Measurements from ENCODE around the gene PSG1. TPM values are rescaled to one million over a fixed set of nuclear protein-coding genes. Genes with fewer than 3 reads are reported as not detected.
"Not testable (repeated sequence)": the region's sequence is repeated elsewhere in the genome, so short reads cannot be mapped to it uniquely, and the experiment has no call there.

PSG1 gene
- total RNA-seq: under 1 TPM in 2 of 5 experiments, not detected in 3; 0.37 to 0.64 TPM
- polyA plus RNA-seq: not detected
- not detected for total RNA-seq

DNA sequence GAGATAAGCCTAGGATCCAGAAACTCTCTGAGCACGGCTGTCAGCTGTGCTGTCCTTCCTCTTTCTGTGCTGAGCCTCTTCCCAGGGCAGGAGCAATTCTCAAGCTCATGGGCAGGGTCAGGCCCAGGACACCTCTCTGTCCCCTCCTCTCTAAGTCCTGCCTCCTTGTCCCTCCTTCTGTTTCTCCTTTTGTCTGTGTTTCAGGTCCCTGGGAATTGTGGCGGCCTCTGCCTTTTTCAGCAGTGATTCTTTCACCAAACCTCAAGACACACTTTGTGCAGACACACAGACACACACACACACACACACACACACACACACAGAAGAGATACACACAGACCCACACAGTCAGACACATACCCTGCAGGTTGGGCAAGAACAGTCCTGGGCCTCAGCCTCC, at the start of gene PSG1:
Gene PSG1 (minus strand): TSS at position 101 of the 400 bp plus-strand sequence. CDS start 132 bp downstream, outside the sequence.
- POLR2A ChIA-PET: no interaction called here
- DNase-seq (no peak), ATAC-seq (no peak)
- Mint-ChIP-seq H3K27me3 (peaks cover 0 to 41% (median 19%) of the 10 kb centered on the region in 5 donors), H3K4me3 (no peak within 1 kb of the TSS), H3K9me3 (peaks cover 0 to 4% (median 0%) of the 10 kb centered on the region in 11 donors), H3K4me1 (no peaks in the 10 kb centered on the region), H3K27ac (no peak within 1 kb of the TSS), H3K36me3 (no peaks in the 10 kb centered on the region)
- intact Hi-C loops (cut with micrococcal nuclease): no loop called here
- Histone ChIP-seq H3K27me3 (ENCODE audit: control insufficient read depth in 2 of 2, insufficient read depth in 2 of 2, low read length in 2 of 2) (no peaks in the 10 kb centered on the region), H3K9me3 (ENCODE audit: control insufficient read depth in 2 of 3, low read length in 3 of 3) (no peaks in the 10 kb centered on the region), H3K4me3 (ENCODE audit: low read length) (no peak within 1 kb of the TSS), H3K4me1 (ENCODE audit: control insufficient read depth in 2 of 2, insufficient read depth in 2 of 2, low read length in 2 of 2) (no peaks in the 10 kb centered on the region), H3K36me3 (ENCODE audit: control insufficient read depth in 2 of 3, insufficient read depth in 3 of 3, low read length in 3 of 3) (no peaks in the 10 kb centered on the region), H3K27ac (ENCODE audit: low read depth, low read length) (no peak within 1 kb of the TSS)
- CTCF ChIA-PET: no interaction called here

DNA sequence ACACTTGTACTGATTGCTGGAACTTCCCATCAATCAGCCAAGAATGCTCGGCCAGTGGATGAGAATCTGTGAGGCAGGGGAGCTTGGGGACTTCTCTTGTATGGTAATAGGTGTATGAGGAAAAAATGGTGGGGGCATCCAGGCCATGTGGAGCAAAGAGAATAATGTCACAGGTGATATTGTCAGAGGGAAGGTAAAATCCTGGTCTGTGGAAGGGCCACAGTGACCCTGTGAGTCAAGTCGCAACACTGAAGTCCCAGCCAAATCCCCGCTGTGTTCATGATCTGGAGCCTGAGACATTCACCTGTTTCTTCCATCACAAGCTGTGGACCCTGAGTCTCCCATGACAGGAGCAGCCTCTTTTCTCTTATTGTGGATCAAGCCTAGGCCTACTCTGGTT, 49.4 kb upstream of the PSG1 start:
- Mint-ChIP-seq H3K9me3 (no peaks in the 10 kb centered on the region), H3K4me1 (no peaks in the 10 kb centered on the region), H3K36me3 (no peaks in the 10 kb centered on the region), H3K27me3 (peaks cover 0 to 38% (median 27%) of the 10 kb centered on the region in 5 donors), H3K4me3 (no peak overlapping the region), H3K27ac (no peak overlapping the region)
- no peak for ATAC-seq
- Histone ChIP-seq H3K27me3 (ENCODE audit: control insufficient read depth in 2 of 2, insufficient read depth in 2 of 2, low read length in 2 of 2) (no peaks in the 10 kb centered on the region), H3K36me3 (ENCODE audit: control insufficient read depth in 2 of 3, insufficient read depth in 3 of 3, low read length in 3 of 3) (no peaks in the 10 kb centered on the region), H3K27ac (ENCODE audit: low read depth, low read length) (no peak overlapping the region), H3K4me1 (ENCODE audit: control insufficient read depth in 2 of 2, insufficient read depth in 2 of 2, low read length in 2 of 2) (no peaks in the 10 kb centered on the region), H3K4me3 (ENCODE audit: low read length) (no peak overlapping the region), H3K9me3 (ENCODE audit: control insufficient read depth in 2 of 3, low read length in 3 of 3) (no peaks in the 10 kb centered on the region)
- intact Hi-C loops (cut with micrococcal nuclease): no loop called here
- no peak for DNase-seq
- ChIA-PET POLR2A (no interaction called here), CTCF (no interaction called here)

DNA sequence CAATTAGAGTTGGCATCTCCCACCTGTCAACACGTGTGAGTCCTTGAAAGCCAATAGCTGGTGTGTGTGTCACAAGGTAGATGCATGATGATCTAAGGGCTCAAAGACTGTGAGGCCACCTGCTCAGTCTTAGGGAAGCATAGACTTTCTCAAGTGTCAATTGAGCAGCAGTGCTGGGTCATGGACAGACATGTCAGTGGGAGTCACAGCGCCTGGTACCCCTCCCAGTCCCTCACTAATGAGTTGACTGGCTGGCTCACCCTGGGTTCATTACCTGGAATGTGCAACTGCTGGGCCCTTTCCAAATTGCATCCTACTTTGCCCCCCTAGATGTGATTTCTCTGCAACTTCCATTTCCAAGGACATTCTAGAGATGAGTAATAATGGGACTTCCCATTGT, 47.3 kb upstream of the PSG1 start:
- Histone ChIP-seq H3K36me3 (ENCODE audit: control insufficient read depth in 2 of 3, insufficient read depth in 3 of 3, low read length in 3 of 3) (no peaks in the 10 kb centered on the region), H3K27me3 (ENCODE audit: control insufficient read depth in 2 of 2, insufficient read depth in 2 of 2, low read length in 2 of 2) (no peaks in the 10 kb centered on the region), H3K4me3 (ENCODE audit: low read length) (no peak overlapping the region), H3K4me1 (ENCODE audit: control insufficient read depth in 2 of 2, insufficient read depth in 2 of 2, low read length in 2 of 2) (no peaks in the 10 kb centered on the region), H3K9me3 (ENCODE audit: control insufficient read depth in 2 of 3, low read length in 3 of 3) (no peaks in the 10 kb centered on the region), H3K27ac (ENCODE audit: low read depth, low read length) (no peak overlapping the region)
- no peak overlapping the region for H3K27ac Mint-ChIP-seq
- H3K9me3 Mint-ChIP-seq: peaks cover 0 to 3% (median 0%) of the 10 kb centered on the region in 11 donors
- ChIA-PET CTCF (no interaction called here), POLR2A (no interaction called here)
- DNase-seq: no peak
- no peaks in the 10 kb centered on the region for H3K36me3 Mint-ChIP-seq
- no peak for ATAC-seq
- no peak overlapping the region for H3K4me3 Mint-ChIP-seq
- no peaks in the 10 kb centered on the region for H3K4me1 Mint-ChIP-seq
- intact Hi-C loops (cut with micrococcal nuclease): no loop called here
- H3K27me3 Mint-ChIP-seq: peaks cover 0 to 48% (median 36%) of the 10 kb centered on the region in 5 donors

DNA sequence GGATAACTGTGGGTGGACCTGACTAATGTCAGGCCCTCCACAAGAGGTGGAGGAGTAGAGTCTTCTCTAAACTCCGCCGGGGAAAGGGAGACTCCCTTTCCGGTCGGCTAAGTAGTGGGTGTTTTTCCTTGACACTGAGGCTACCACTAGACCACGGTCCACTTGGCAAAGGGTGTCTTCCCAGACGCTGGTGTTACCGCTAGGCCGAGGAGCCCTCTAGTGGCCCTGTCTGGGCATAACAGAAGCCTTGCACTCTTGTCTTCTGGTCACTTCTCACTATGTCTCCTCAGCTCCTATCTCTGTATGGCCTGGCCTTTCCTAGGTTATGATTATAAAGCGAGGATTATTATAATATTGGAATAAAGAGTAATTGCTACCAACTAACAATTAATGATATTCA, 43.6 kb upstream of the PSG1 start:
- H3K4me3 ChIP-seq (ENCODE audit: low read length); H3K4me3 Mint-ChIP-seq; H3K27ac Mint-ChIP-seq; H3K27ac ChIP-seq (ENCODE audit: low read depth, low read length); CTCF ChIA-PET; DNase-seq; intact Hi-C loops (cut with micrococcal nuclease); H3K9me3 ChIP-seq (ENCODE audit: control insufficient read depth in 2 of 3, low read length in 3 of 3); H3K36me3 ChIP-seq (ENCODE audit: control insufficient read depth in 2 of 3, insufficient read depth in 3 of 3, low read length in 3 of 3); POLR2A ChIA-PET; H3K4me1 ChIP-seq (ENCODE audit: control insufficient read depth in 2 of 2, insufficient read depth in 2 of 2, low read length in 2 of 2); H3K9me3 Mint-ChIP-seq; ATAC-seq; H3K27me3 ChIP-seq (ENCODE audit: control insufficient read depth in 2 of 2, insufficient read depth in 2 of 2, low read length in 2 of 2); H3K36me3 Mint-ChIP-seq; H3K4me1 Mint-ChIP-seq: not testable (repeated sequence)
- peaks cover 0 to 48% (median 37%) of the 10 kb centered on the region in 5 donors for H3K27me3 Mint-ChIP-seq

DNA sequence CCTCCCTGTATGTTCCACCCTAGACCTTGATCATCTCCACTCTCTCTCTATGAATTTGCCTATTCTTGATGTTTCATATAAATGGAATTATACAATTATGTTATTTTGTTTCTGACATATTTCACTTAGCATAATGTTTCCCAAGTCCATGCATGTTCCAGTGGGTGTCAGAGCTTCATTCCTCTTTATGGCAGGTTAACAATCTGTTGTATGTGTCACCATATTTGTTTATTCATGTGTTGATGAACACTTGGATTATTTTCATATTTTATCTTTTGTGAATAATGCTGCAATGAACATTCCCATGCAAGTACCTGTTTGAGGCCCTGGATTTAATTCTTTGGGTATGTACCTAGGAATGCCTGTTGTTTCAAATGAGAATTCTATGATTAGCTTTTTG, 41.5 kb upstream of the PSG1 start:
- POLR2A ChIA-PET; H3K4me1 ChIP-seq (ENCODE audit: control insufficient read depth in 2 of 2, insufficient read depth in 2 of 2, low read length in 2 of 2); H3K9me3 Mint-ChIP-seq; H3K36me3 ChIP-seq (ENCODE audit: control insufficient read depth in 2 of 3, insufficient read depth in 3 of 3, low read length in 3 of 3); H3K4me3 ChIP-seq (ENCODE audit: low read length); H3K9me3 ChIP-seq (ENCODE audit: control insufficient read depth in 2 of 3, low read length in 3 of 3); CTCF ChIA-PET; H3K4me3 Mint-ChIP-seq; H3K27ac Mint-ChIP-seq; H3K4me1 Mint-ChIP-seq; H3K27ac ChIP-seq (ENCODE audit: low read depth, low read length); H3K27me3 ChIP-seq (ENCODE audit: control insufficient read depth in 2 of 2, insufficient read depth in 2 of 2, low read length in 2 of 2); DNase-seq; ATAC-seq; H3K36me3 Mint-ChIP-seq; intact Hi-C loops (cut with micrococcal nuclease): not testable (repeated sequence)
- H3K27me3 Mint-ChIP-seq: peaks cover 0 to 34% (median 21%) of the 10 kb centered on the region in 5 donors

DNA sequence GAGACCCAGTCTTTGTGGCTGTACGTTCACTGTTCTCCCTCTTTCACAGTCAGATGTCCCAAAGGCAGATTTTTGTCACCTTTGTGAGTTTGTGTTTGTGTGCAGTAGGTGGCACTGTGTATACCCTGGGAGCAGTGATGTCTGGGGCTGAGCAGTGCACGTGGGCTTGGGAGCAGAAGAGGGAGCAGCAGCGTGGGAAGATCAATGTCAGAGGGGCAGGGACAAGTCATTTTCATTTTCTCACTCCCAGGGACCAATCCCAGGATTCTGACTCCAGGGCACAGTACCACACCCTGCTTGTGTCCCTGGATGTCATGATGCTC, 40.2 kb upstream of the PSG1 start:
- Histone ChIP-seq H3K36me3 (ENCODE audit: control insufficient read depth in 2 of 3, insufficient read depth in 3 of 3, low read length in 3 of 3) (no peaks in the 10 kb centered on the region), H3K9me3 (ENCODE audit: control insufficient read depth in 2 of 3, low read length in 3 of 3) (no peaks in the 10 kb centered on the region), H3K27ac (ENCODE audit: low read depth, low read length) (no peak overlapping the region), H3K4me3 (ENCODE audit: low read length) (no peak overlapping the region), H3K27me3 (ENCODE audit: control insufficient read depth in 2 of 2, insufficient read depth in 2 of 2, low read length in 2 of 2) (no peaks in the 10 kb centered on the region), H3K4me1 (ENCODE audit: control insufficient read depth in 2 of 2, insufficient read depth in 2 of 2, low read length in 2 of 2) (no peaks in the 10 kb centered on the region)
- no peak for ATAC-seq
- no peak overlapping the region for H3K27ac Mint-ChIP-seq
- peaks cover 0 to 3% (median 0%) of the 10 kb centered on the region in 11 donors for H3K9me3 Mint-ChIP-seq
- CTCF ChIA-PET: no interaction called here
- no peaks in the 10 kb centered on the region for H3K36me3 Mint-ChIP-seq
- no peak overlapping the region for H3K4me3 Mint-ChIP-seq
- intact Hi-C loops (cut with micrococcal nuclease): no loop called here
- H3K4me1 Mint-ChIP-seq: no peaks in the 10 kb centered on the region
- no peak for DNase-seq
- H3K27me3 Mint-ChIP-seq: peaks cover 0 to 32% (median 15%) of the 10 kb centered on the region in 5 donors
- POLR2A ChIA-PET: no interaction called here

DNA sequence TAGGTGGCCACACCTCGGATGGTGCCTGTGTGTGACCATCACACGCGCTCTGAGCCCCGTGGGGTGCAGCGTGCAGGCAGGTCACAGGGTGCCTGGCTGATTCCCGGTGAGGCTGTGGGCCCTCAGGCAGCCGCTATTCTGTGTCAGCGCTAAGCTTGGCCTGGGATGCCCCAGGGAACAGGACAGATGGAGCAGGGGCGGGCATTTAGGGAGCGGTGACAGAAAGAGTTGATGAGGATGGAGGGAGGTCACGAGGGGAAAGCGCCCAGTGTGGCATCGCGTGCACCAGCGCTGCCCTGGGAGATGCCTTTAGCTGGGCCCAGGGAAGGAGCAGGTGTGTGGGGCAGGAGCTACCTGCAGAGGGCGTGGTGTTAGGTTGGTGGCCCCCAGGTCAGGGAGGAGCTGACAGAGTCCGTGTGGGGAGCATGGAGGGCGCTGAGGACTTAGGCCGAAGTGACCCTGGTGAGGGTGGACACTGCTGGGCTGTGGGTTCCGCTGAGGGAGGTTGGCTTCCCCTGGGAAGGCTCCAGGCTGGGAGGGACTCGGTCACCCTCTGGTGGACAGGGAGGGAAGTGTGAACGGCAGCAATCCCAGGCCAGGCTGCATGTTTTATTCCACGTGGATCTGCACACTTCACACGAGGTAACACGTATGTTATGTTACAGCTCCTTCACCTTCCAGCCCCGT, 39.7 kb upstream of the PSG1 start:
- CTCF ChIA-PET; H3K4me3 Mint-ChIP-seq; H3K9me3 ChIP-seq (ENCODE audit: control insufficient read depth in 2 of 3, low read length in 3 of 3); H3K4me1 Mint-ChIP-seq; DNase-seq; H3K9me3 Mint-ChIP-seq; H3K4me3 ChIP-seq (ENCODE audit: low read length); ATAC-seq; H3K27me3 ChIP-seq (ENCODE audit: control insufficient read depth in 2 of 2, insufficient read depth in 2 of 2, low read length in 2 of 2); H3K27ac Mint-ChIP-seq; H3K36me3 Mint-ChIP-seq; H3K36me3 ChIP-seq (ENCODE audit: control insufficient read depth in 2 of 3, insufficient read depth in 3 of 3, low read length in 3 of 3); POLR2A ChIA-PET; H3K4me1 ChIP-seq (ENCODE audit: control insufficient read depth in 2 of 2, insufficient read depth in 2 of 2, low read length in 2 of 2); intact Hi-C loops (cut with micrococcal nuclease); H3K27ac ChIP-seq (ENCODE audit: low read depth, low read length): not testable (repeated sequence)
- H3K27me3 Mint-ChIP-seq: peaks cover 0 to 32% (median 15%) of the 10 kb centered on the region in 5 donors
